NCI-H1417 (cell line): ENCODE results near the gene GJB4.
"Not testable (repeated sequence)": the region's sequence is repeated elsewhere in the genome, so short reads cannot be mapped to it uniquely, and the experiment has no call there.

Experiments used
- DNase-seq, 3 experiments: peaks; one replicate each; lab custom pipeline; 2025; lab: John Stamatoyannopoulos, UW

GJB4 gene

DNA sequence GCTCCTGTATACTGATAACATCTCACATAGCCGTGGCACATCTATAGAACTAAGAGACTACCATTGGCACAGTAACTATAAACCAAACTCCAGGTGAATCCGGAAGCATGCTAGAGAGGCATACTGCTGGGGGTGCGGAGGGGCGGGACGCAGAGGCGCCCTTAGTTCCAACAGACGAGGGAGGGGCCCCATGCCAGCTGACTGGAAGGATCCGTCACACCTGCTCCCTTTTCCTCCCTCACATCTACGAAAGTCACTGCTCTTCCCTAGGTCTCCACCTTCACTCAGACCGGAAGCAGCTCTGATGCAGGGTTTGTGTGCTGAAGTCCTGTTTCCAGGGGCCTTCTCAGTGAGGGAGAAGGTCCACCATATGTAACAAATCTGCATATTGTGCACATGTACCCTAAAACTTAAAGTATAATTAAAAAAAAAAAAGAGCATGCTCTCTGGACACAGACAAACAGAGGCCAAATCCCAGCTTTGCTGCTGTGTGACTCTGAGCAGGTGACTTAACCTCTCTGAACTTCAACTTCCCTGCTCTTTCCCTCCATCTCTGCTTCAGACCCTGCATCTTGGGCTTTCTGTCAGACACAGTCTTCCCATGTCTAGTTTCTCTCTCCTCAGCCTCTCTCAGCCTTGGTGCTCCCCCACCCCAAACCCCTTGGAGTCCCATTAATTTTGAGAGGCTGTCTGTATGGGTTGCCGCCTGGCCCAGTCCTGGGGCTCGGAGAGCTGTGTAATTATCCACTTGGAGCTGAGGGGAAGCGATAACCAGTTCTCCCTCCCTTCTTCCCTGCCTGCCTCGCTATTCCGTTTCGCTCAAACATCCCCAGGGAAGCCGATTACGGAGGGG lies 12.5 kb upstream of the GJB4 start:
- peak in 2 of 3 experiments; percentile 38 to 59 for DNase-seq

GRCh38 chr1:34747638-34747941 lies 11.9 kb upstream of the GJB4 start:
- DNase-seq: no peak

- DNase-seq: no peak
Observed at GRCh38 chr1:34749992-34750391, 9.5 kb upstream of the GJB4 start.

GRCh38 chr1:34750610-34751009 lies 8.9 kb upstream of the GJB4 start:
- DNase-seq: no peak

- no peak for DNase-seq
Observed at GRCh38 chr1:34753163-34753562, 6.4 kb upstream of the GJB4 start.

DNA sequence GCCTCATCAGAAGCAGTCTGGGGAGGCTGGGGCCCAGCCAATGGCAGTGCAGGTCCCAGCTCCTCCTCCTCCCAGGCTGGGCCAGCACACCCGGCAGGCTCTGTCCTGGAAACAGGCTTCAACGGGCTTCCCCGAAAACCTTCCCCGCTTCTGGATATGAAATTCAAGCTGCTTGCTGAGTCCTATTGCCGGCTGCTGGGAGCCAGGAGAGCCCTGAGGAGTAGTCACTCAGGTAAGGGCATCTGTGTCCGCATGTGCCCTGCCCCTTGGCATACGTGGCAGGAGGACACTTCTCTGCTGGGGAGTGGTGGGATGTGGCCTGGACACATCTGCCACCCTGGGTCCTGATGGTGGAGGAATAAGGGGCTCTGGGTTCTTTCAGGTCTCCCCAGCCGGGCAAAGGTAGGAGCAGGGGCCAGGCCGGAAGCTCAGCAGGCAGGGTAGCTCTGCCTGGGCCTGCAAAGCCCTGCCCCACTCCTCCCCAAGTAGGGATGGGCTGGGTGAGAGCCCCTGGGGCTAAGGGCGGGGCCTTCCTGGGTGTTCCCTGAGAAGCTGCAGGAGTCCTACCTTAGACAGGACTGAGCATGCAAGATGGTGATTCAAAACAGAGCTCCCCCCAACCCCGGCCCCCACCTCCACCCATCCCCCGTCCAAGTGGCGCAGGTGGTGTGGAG lies 4.4 kb upstream of the GJB4 start, which contains the start of gene GJB5:
Gene GJB5, plus strand, starts transcription at position 84 of the 674 bp plus-strand sequence. CDS start 2,284 bp downstream, outside the sequence.
- no peak for DNase-seq

GRCh38 chr1:34755961-34756360 lies 3.6 kb upstream of the GJB4 start:
- DNase-seq: no peak

- no peak for DNase-seq
Observed at GRCh38 chr1:34757386-34757785, 2.2 kb upstream of the GJB4 start.

DNA sequence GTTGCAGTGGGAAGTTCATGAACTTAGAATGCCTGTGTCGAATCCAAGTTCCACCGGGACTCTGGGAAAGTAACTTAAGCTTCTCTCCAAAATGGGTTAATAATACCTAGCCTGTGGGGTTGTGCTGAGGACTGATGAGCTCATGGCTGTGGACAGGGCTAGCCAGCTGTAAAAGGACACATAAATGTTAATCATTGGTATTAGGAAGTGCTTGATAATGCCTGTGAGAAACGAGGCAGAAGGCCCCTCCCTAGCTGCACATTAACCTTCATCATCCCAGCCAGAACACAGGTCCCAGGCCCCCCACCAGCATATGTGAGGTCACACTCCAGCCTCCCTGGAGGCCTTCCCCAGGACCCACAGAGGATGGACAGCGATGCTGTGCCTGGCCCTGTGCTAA lies 789 bp upstream of the GJB4 start:
- DNase-seq: no peak

GRCh38 chr1:34761176-34761761 lies 1.7 kb downstream of the GJB4 start:
- no peak for DNase-seq

GRCh38 chr1:34761776-34762307 lies 2.3 kb downstream of the GJB4 start:
- no peak for DNase-seq

GRCh38 chr1:34762474-34763141 lies 3.1 kb downstream of the GJB4 start:
- DNase-seq: no peak

- no peak for DNase-seq
Observed at GRCh38 chr1:34763142-34763781, 3.7 kb downstream of the GJB4 start.

GRCh38 chr1:34768856-34769255 lies 9.3 kb downstream of the GJB4 start:
- no peak for DNase-seq

DNA sequence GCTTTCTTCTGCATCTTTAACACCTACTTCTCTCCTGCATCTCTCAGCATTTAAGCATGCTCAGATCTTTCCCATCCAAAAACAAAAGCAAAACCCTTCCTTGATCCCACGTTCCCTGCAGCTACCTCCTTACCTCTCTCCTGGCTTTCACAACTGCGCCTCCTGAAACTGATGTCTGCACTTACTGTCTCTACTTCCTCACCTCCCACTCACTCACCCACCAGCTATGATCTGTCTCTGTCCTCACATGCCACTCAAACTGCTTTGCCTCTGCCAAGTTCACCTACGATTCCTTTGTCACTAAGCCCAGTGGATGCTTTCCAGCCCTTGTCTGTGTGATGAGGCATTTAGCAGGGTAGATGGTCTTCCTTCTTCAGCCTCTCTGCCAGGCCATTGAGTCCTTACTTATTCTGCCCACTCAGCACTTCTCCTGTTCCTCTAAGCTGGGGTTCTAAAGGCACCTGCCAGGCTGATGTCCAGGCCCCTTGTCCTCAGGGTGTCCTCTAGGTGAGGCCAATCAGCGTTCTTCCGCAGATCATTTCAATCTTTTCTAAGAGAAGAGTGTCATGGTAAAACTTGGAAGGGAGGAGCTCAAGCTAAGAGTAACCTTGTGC lies 11.5 kb downstream of the GJB4 start:
- DNase-seq: no peak

- DNase-seq: no peak
Observed at GRCh38 chr1:34771573-34772371, 12.2 kb downstream of the GJB4 start.

DNA sequence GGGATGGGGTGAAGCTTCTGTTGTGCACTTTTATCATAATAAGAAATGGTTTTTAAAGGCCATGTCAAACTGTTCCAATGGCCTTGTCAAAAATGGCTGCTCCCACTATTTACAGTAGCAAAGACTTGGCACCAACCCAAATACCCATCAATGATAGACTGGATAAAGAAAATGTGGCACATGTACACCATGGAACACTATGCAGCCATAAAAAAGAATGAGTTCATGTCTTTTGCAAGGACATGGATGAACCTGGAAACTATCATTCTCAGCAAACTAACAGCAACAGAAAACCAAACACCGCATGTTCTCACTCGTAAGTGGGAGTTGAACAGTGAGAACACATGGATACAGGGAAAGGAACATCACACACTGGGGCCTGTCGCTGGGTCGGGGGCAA lies 13.6 kb downstream of the GJB4 start:
- DNase-seq: not testable (repeated sequence)

- DNase-seq: no peak
Observed at GRCh38 chr1:34774957-34775356, 15.4 kb downstream of the GJB4 start.

DNA sequence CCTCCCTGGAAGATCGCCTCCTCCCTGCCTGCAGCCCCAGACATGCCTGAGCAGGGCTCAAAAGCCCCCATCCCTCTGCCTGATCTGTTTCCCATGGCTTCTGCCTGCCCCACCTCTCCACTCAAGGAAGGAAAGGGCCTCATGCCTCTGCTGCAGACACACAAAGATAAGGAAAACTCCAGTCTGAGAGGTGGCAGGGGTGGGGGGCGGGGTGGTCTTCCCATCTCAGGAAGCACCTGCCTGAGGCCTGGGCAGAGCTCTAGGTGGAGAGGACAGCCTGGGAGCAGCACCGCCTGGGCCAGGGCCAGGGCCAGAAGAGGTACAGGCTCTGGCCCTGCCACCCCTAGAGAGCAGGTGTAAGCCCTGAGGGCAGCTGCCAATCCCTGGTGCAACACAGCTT lies 17.4 kb downstream of the GJB4 start:
- DNase-seq: no peak

GRCh38 chr1:34777519-34778321 lies 18.2 kb downstream of the GJB4 start:
- DNase-seq: no peak
